Measurements from ENCODE around the gene C11orf68.

C11orf68 gene

GRCh38 chr11:65872586-65873317, 46.1 kb downstream of the C11orf68 start, which contains the start of gene EFEMP2:
EFEMP2 (minus strand) TSS chr11:65872800; CDS start chr11:65872354, 446 bp downstream.
- H3K27me3 ChIP-seq (replicated peaks; ENCODE audit: insufficient read depth, low read length): no peaks in the 10 kb centered on the region
- H3K27ac ChIP-seq (ENCODE audit: low read length): peak within 1 kb of the TSS; percentile 40; the same call in 1 of the 2 replicates
- H4K20me1 ChIP-seq (ENCODE audit: insufficient read depth, low read length): no peaks in the 10 kb centered on the region
- H3K9ac ChIP-seq (ENCODE audit: low read length): peak within 1 kb of the TSS; percentile 50; the same call in 1 of the 2 replicates
- no peak for TF ChIP-seq EZH2 (optimal IDR thresholded peaks at IDR 0.05; ENCODE audit: low read depth, low read length)
- no peak for TF ChIP-seq EZH2phosphoT487 (IDR thresholded peaks at IDR 0.05; ENCODE audit: low read length)
- no peak for TF ChIP-seq CTCF (IDR thresholded peaks at IDR 0.05; ENCODE audit: low read length)
- no peaks in the 10 kb centered on the region for H3F3A ChIP-seq (ENCODE audit: insufficient read depth, low read length)
- no peaks in the 10 kb centered on the region for H3K79me2 ChIP-seq (ENCODE audit: low read length)
- no peaks in the 10 kb centered on the region for H3K9me2 ChIP-seq (replicated peaks; ENCODE audit: insufficient read depth, low read length)
- 0 out of 2 replicates have a peak, but pooled peaks cover 4% of the 10 kb centered on the region for H3K4me1 ChIP-seq (ENCODE audit: low read length)
- no peaks in the 10 kb centered on the region for H3K36me3 ChIP-seq (replicated peaks; ENCODE audit: insufficient read depth, low read length)
- H3K9me3 ChIP-seq (replicated peaks; ENCODE audit: insufficient read depth, low read length): no peaks in the 10 kb centered on the region
- no peak for DNase-seq
- peak within 1 kb of the TSS; percentile 90 for H2AFZ ChIP-seq (ENCODE audit: low read length)
- peak within 1 kb of the TSS; percentile 73 for H3K4me3 ChIP-seq (ENCODE audit: low read length)
- H3K4me2 ChIP-seq (ENCODE audit: low read depth, low read length): peak within 1 kb of the TSS; percentile 97

GRCh38 chr11:65871811-65872548, 46.9 kb downstream of the C11orf68 start:
- no peaks in the 10 kb centered on the region for H3K9me3 ChIP-seq (replicated peaks; ENCODE audit: insufficient read depth, low read length)
- H3K4me3 ChIP-seq (ENCODE audit: low read length): no peak overlapping the region
- H3K4me2 ChIP-seq (ENCODE audit: low read depth, low read length): no peak overlapping the region

GRCh38 chr11:65870706-65871681, 47.9 kb downstream of the C11orf68 start:
- H3K27ac ChIP-seq (ENCODE audit: low read length): no peak overlapping the region
- TF ChIP-seq CTCF (IDR thresholded peaks at IDR 0.05; ENCODE audit: low read length) (no peak), EZH2 (optimal IDR thresholded peaks at IDR 0.05; ENCODE audit: low read depth, low read length) (no peak), EZH2phosphoT487 (IDR thresholded peaks at IDR 0.05; ENCODE audit: low read length) (no peak)
- DNase-seq: peak; percentile 3
- H3K9ac ChIP-seq (ENCODE audit: low read length): no peak overlapping the region
- no peaks in the 10 kb centered on the region; the same call in 1 of the 2 replicates for H3F3A ChIP-seq (ENCODE audit: insufficient read depth, low read length)
- H4K20me1 ChIP-seq (ENCODE audit: insufficient read depth, low read length): no peaks in the 10 kb centered on the region
- H3K4me2 ChIP-seq (ENCODE audit: low read depth, low read length): no peak overlapping the region
- H3K36me3 ChIP-seq (replicated peaks; ENCODE audit: insufficient read depth, low read length): no peaks in the 10 kb centered on the region
- no peaks in the 10 kb centered on the region for H3K79me2 ChIP-seq (ENCODE audit: low read length)
- no peak overlapping the region for H3K4me3 ChIP-seq (ENCODE audit: low read length)
- 0 out of 2 replicates have a peak, but pooled peaks cover 4% of the 10 kb centered on the region for H3K4me1 ChIP-seq (ENCODE audit: low read length)
- H3K9me2 ChIP-seq (replicated peaks; ENCODE audit: insufficient read depth, low read length): no peaks in the 10 kb centered on the region
- H2AFZ ChIP-seq (ENCODE audit: low read length): no peak overlapping the region
- no peaks in the 10 kb centered on the region for H3K9me3 ChIP-seq (replicated peaks; ENCODE audit: insufficient read depth, low read length)
- no peaks in the 10 kb centered on the region for H3K27me3 ChIP-seq (replicated peaks; ENCODE audit: insufficient read depth, low read length)

More at GRCh38 chr11:65871811-65872548, 46.9 kb downstream of the C11orf68 start:
- Histone ChIP-seq H2AFZ (ENCODE audit: low read length) (no peak overlapping the region), H3K27ac (ENCODE audit: low read length) (no peak overlapping the region), H3K4me1 (ENCODE audit: low read length) (0 out of 2 replicates have a peak, but pooled peaks cover 4% of the 10 kb centered on the region), H4K20me1 (ENCODE audit: insufficient read depth, low read length) (no peaks in the 10 kb centered on the region), H3K27me3 (replicated peaks; ENCODE audit: insufficient read depth, low read length) (no peaks in the 10 kb centered on the region), H3K9me2 (replicated peaks; ENCODE audit: insufficient read depth, low read length) (no peaks in the 10 kb centered on the region), H3F3A (ENCODE audit: insufficient read depth, low read length) (no peaks in the 10 kb centered on the region; the same call in 1 of the 2 replicates), H3K9ac (ENCODE audit: low read length) (no peak overlapping the region), H3K36me3 (replicated peaks; ENCODE audit: insufficient read depth, low read length) (no peaks in the 10 kb centered on the region), H3K79me2 (ENCODE audit: low read length) (no peaks in the 10 kb centered on the region)
- TF ChIP-seq EZH2phosphoT487 (IDR thresholded peaks at IDR 0.05; ENCODE audit: low read length): no peak
- DNase-seq: no peak

Measured in MM.1S (cell line).